ENCODE data around the gene CTPS1. TPM values are rescaled to one million over a fixed set of nuclear protein-coding genes. Genes with fewer than 3 reads are reported as not detected.

Gene CTPS1
- polyA plus RNA-seq, 1 donor from 2014 or later = 76.1 TPM

- Histone ChIP-seq H3K4me3 (ENCODE audit: low read length) (no peak overlapping the region), H3K36me3 (ENCODE audit: insufficient read depth, low read length) (peaks cover 10% of the 10 kb centered on the region), H2AFZ (ENCODE audit: low read depth, low read length) (no peak overlapping the region), H3K9me3 (ENCODE audit: low read length) (no peaks in the 10 kb centered on the region), H3K4me2 (ENCODE audit: low read length) (no peak overlapping the region), H3F3A (ENCODE audit: insufficient read depth, low read length, poor library complexity, severe bottlenecking) (no peaks in the 10 kb centered on the region), H3K79me2 (replicated peaks; ENCODE audit: insufficient read depth, low read length) (no peaks in the 10 kb centered on the region), H3K27ac (ENCODE audit: low read length) (no peak overlapping the region), H3K9me2 (ENCODE audit: insufficient read depth, low read length) (no peaks in the 10 kb centered on the region), H3K27me3 (ENCODE audit: insufficient read depth, low read depth, low read length) (no peaks in the 10 kb centered on the region), H4K20me1 (ENCODE audit: insufficient read depth) (no peaks in the 10 kb centered on the region), H3K9ac (ENCODE audit: low read length) (no peak overlapping the region)
- TF ChIP-seq RAD21 (conservative IDR thresholded peaks at IDR 0.05) = no peak
- no peak for TF ChIP-seq TAF1 (IDR thresholded peaks at IDR 0.05; ENCODE audit: low read depth)
- no peak for TF ChIP-seq MXI1 (conservative IDR thresholded peaks at IDR 0.05; ENCODE audit: poor library complexity, severe bottlenecking)
- TF ChIP-seq CTCF (IDR thresholded peaks at IDR 0.05; ENCODE audit: poor library complexity, severe bottlenecking) = no peak
- TF ChIP-seq SMC3 (conservative IDR thresholded peaks at IDR 0.05; ENCODE audit: poor library complexity) = no peak
- TF ChIP-seq EZH2 (IDR thresholded peaks at IDR 0.05; ENCODE audit: borderline replicate concordance, insufficient read depth, low read length, poor library complexity, severe bottlenecking) = no peak
- no peak for TF ChIP-seq POLR2AphosphoS5 (IDR thresholded peaks at IDR 0.05)
- TF ChIP-seq REST (IDR thresholded peaks at IDR 0.05; ENCODE audit: borderline replicate concordance) = no peak
- no peak for TF ChIP-seq EP300 (conservative IDR thresholded peaks at IDR 0.05; ENCODE audit: poor library complexity, severe bottlenecking)
Observed at GRCh38 chr1:41028034-41028642, 48.6 kb downstream of the CTPS1 start.

- no peaks in the 10 kb centered on the region for H3K27me3 ChIP-seq (ENCODE audit: insufficient read depth, low read depth, low read length)
- H2AFZ ChIP-seq (ENCODE audit: low read depth, low read length) = no peak overlapping the region
- H3K4me2 ChIP-seq (ENCODE audit: low read length) = no peak overlapping the region
- no peak overlapping the region for H3K27ac ChIP-seq (ENCODE audit: low read length)
- no peaks in the 10 kb centered on the region for H4K20me1 ChIP-seq (ENCODE audit: insufficient read depth)
- H3K4me3 ChIP-seq (ENCODE audit: low read length) = no peak overlapping the region
- no peaks in the 10 kb centered on the region for H3K9me2 ChIP-seq (ENCODE audit: insufficient read depth, low read length)
- no peaks in the 10 kb centered on the region for H3F3A ChIP-seq (ENCODE audit: insufficient read depth, low read length, poor library complexity, severe bottlenecking)
- H3K9me3 ChIP-seq (ENCODE audit: low read length) = no peaks in the 10 kb centered on the region
- H3K36me3 ChIP-seq (ENCODE audit: insufficient read depth, low read length) = peaks cover 9% of the 10 kb centered on the region
- no peaks in the 10 kb centered on the region for H3K79me2 ChIP-seq (replicated peaks; ENCODE audit: insufficient read depth, low read length)
- no peak for TF ChIP-seq RAD21 (conservative IDR thresholded peaks at IDR 0.05)
- no peak for TF ChIP-seq EP300 (conservative IDR thresholded peaks at IDR 0.05; ENCODE audit: poor library complexity, severe bottlenecking)
- TF ChIP-seq SMC3 (conservative IDR thresholded peaks at IDR 0.05; ENCODE audit: poor library complexity) = no peak
- no peak for TF ChIP-seq REST (IDR thresholded peaks at IDR 0.05; ENCODE audit: borderline replicate concordance)
- TF ChIP-seq TAF1 (IDR thresholded peaks at IDR 0.05; ENCODE audit: low read depth) = no peak
- TF ChIP-seq POLR2AphosphoS5 (IDR thresholded peaks at IDR 0.05) = no peak
- no peak overlapping the region for H3K9ac ChIP-seq (ENCODE audit: low read length)
Observed at GRCh38 chr1:41030872-41031616, 51.5 kb downstream of the CTPS1 start.
